Measurements from ENCODE around the gene ASIC5.

DNA sequence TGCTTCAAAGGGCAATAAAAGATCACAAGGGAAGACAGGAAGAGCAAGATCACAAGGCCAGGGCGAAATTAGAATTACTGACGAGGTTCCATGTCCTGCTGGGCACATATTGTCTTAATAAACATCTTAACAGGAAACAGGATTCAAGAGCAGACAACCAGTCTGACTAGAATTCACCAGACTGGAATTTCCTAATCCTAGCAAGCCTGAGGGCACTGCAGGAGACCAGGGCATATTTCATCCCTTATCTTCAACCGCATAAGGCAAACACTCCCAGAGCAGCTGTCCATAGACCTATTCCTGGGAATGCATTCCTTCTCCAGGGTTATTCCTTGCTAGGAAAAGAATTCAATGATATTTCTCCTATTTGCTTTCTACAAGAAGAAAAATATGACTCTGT is 25.0 kb upstream of the ASIC5 start:
- TF ChIP-seq EZH2phosphoT487 (IDR thresholded peaks at IDR 0.05; ENCODE audit: low read depth, severe bottlenecking, unreplicated experiment), result no peak
- TF ChIP-seq, protein P1, sequence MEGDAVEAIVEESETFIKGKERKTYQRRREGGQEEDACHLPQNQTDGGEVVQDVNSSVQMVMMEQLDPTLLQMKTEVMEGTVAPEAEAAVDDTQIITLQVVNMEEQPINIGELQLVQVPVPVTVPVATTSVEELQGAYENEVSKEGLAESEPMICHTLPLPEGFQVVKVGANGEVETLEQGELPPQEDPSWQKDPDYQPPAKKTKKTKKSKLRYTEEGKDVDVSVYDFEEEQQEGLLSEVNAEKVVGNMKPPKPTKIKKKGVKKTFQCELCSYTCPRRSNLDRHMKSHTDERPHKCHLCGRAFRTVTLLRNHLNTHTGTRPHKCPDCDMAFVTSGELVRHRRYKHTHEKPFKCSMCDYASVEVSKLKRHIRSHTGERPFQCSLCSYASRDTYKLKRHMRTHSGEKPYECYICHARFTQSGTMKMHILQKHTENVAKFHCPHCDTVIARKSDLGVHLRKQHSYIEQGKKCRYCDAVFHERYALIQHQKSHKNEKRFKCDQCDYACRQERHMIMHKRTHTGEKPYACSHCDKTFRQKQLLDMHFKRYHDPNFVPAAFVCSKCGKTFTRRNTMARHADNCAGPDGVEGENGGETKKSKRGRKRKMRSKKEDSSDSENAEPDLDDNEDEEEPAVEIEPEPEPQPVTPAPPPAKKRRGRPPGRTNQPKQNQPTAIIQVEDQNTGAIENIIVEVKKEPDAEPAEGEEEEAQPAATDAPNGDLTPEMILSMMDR (IDR thresholded peaks at IDR 0.05; ENCODE audit: poor library complexity), result no peak
- TF ChIP-seq EZH2 (IDR thresholded peaks at IDR 0.05; ENCODE audit: borderline replicate concordance), result no peak

Data from hepatocyte (in vitro differentiated cells).